Raji (cell line): Measurements from ENCODE around the gene TCERG1.

ENCODE experiments used
- POLR2A ChIP-seq: IDR thresholded peaks from 2 replicates; pipeline ENCODE4 v1.6.1; 2011; ENCODE audit warnings: low read depth, low read length, control low read depth; ENCODE audit not compliant: insufficient read depth

Gene TCERG1

DNA sequence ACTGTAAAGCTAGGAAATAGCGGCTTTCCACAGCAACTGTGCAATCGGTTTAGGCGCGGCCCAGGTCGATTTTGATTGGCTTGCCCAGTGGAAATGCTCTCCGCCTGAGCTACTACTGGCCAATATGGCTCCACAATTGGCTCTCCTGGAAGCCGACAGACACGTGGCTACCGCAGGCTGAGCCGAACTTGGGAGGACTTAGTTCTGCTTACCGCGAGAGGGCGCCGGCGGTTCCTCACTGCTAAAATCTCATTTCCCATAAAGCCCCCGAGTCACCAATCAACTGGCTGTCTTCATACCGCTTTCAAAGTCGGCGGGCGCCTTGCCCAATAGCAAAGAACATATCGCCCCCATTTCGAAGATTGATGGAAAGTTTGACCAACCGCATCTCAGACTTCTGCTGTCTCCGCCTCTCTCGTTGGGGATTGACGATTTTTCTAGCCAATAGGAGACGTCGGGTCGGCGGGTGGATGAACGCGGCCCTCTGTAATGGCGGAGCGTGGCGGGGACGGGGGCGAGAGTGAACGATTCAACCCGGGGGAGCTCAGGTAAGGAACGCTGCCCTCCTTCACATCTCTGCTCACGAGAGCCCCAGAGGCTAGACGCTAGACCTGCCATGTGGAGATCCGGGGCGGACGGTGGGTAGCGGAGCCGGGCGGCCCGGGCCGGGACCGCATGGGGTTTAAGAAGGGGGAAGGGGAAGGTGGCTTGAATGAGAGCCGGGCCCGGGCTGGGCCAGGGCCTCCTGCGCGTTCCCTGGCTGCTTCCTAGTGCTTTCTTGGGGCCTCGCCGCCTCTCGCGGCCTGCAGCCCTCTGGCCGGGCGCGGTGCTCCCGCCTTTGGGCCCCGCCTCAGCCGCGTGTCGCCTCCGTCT is at the start of gene TCERG1:
TCERG1 (plus strand) TSS at position 473 of the 873 bp plus-strand sequence; CDS start at position 490, 17 bp downstream.
- TF ChIP-seq POLR2A: peak; percentile 78

DNA sequence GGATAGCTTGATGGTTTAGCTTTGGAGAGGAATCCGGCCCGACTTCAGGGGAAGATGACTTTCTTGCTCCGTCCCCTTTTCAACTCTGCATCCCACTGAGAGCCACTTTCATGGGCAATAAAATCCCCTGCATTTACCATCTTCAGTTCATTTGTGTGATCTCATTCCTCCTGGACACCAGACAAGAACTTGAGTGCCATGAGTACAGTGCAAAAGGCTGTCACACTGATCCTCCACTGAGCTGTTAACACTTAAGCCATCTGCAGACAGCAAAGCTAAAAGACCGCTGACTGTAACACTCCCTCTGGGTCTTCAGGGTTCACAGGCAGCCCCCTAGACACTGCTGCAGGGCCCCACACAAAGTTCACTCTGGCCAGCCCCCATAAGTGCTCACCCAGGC is 48.3 kb upstream of the TCERG1 start:
- TF ChIP-seq POLR2A: no peak

DNA sequence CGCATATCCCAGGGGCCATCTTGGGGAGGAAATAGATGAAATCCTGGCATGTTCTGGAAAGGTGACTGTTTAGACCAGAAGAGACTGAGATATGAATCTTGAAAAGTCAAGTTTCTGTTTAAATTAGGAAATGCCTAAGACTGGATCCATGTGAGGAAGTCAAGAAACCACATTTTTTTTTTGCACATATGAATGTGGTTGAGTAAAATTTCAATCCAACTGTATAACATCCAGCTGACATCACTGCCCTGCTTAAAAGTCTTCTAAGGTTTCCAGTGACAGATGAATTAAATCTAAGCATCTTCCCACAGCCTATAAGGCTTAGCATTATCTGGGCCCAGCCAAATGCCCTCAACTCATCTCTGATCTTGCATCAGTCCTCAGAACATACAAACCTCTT is 47.7 kb upstream of the TCERG1 start:
- TF ChIP-seq POLR2A: no peak

DNA sequence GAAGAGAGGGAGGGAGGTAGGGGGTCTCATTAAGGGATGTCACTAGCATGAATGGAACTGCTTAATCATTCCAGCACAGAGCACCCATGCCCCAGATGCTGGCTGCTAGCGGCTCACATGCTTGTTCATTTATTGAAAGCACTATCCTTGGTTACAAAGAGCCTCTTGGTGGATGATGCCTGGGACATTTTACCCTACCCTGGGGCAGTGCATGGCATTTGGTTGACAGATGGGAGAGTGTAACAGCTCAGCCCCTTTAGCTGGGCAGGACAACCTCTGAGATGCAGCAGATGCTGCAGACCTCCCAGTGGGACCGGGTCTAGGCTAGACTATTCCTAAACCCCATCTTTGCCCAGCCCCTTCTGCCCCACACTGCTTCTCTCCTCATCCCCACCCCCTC is 46.9 kb upstream of the TCERG1 start:
- no peak for TF ChIP-seq POLR2A

DNA sequence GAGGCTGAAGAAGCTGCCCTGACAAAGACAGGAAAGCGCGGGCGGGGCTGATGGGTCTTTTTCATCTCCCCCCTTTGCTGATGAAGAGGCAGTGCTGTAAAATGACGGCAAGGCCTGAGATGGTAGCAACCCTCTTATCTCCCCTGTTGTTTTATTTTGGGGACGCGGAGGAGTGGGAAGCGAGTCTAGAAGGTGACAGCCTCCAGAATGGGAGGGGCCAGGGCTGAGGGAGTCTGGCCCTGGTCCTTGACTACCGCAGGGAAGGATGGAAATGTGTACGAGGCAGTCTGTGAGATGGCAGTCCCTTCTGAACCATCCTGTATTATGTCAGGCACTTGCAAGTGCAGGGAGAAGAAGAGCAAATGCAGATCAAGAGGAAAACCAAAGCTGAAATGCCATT is 46.1 kb upstream of the TCERG1 start:
- TF ChIP-seq POLR2A: no peak

DNA sequence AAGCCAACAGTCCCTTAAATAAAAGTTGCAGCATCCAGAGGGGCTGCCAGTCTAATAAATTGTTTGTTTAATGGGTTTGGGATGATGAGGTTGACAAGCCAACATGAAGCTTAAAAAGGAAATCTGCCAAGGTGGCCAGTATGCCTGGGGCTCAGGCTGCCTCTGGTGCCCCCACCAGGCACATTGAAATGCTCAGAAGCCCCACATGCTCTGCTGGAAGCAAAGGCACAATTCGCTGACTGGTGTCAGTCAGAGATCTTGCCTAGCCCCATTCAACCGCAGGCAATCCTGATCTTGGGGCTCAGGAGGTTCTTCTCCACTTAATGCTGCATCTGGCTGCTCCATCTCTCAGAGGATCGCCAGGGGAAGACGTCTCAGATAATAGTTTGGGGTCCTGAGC is 44.2 kb upstream of the TCERG1 start:
- TF ChIP-seq POLR2A: no peak

DNA sequence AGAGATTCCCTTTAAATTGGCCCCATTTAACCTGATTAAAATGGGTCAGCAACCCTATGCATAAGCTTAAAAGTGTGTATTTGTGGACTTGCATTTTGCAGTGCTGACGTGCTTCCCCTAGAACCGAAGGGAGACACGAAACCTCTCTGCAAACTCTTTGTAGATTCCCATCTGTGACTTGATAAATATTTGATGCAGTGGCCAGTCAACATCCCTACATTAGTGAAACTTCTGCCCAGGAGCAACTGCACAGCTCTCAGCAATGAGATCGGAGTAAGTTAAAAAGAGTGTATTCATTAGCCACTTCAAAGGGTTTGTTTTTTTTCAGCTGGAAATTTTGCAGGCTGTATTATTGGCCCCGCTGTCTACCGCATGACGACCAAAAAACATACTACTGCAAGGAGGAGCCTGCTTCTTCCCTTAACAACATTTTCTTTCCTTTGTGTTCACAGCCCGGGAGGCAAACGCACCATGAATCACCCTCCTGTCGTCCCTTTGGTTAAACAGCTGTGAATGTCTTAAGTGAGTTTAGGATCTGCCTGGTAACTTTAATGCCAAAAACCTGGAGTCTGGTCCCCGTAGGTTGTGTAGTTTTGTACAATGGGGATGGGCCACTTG is 38.0 kb upstream of the TCERG1 start:
- TF ChIP-seq POLR2A: no peak

DNA sequence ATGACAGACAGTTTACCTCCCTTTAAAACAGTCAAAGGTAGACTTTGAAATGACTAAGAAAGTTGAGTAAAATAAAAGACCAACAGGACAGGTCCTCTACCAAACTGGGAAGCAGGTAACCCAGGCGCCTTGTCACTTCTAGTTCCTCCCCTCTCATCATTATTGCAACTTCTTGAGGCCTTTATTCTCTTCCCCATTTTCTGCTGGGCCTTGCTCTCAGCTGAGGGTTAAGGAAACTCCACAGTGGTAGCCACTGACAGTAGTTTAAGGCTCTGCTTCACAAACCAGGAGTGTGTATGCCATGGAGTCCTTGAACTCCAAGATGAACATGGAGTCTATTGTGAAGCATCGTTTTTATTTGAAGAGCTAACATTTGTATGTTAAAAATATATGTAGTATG is 36.9 kb upstream of the TCERG1 start:
- TF ChIP-seq POLR2A: no peak

DNA sequence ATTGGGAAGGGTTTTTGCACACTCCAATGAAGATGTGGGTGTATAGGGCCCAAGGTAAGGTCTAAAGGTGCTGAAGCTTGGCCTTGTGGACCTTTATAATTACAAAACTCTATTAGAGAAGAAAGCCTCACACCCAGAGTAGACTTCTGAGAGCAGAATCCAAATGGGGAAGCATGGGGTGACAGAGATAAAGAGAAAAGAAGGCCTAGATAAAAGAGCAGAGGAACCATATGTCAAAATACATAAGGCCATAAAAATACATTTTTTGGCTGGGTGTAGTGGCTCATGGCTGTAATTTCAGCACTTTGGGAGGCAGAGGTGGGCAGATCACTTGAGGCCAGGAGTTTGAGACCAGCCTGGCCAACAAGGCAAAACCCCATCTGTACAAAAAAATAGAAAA is 27.4 kb upstream of the TCERG1 start:
- TF ChIP-seq POLR2A: no peak

DNA sequence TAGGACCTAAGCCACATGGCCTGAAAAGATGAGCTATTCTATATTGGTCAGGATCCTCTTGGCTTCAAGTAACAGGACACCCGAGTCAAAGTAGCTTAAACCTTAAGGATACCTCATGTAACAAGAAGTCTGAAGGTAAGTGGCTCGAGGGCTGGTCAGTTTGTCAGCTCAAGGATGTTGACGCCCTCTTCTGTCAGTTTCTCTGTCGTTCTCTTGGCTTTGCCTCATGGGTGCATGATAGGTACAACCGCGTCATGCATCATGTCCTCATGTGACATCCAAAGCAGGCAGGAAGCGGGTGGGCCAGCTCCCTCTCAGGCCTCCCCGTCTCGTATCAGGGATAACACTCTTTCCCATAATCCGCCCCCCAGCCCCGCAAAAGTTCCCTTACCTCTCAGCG is 22.1 kb upstream of the TCERG1 start:
- no peak for TF ChIP-seq POLR2A

DNA sequence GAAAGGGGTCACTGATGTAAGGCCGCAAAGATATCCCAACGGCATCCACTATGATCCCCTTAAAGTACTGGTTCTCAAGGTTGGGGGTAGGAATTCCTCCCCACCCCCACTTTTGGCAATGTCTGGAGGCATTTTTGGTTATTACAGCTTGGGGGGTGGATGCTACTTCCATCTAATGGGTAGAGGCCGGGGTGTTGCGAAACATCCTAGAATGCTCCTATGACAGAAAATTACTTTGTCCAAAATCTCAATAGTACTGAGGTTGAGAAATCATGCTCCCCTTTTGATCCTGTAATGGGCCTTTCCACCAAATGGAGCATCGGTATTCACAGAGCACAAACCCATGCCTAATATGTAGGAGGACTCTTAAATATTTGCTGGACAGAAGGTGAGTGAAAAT is 20.8 kb upstream of the TCERG1 start:
- no peak for TF ChIP-seq POLR2A

DNA sequence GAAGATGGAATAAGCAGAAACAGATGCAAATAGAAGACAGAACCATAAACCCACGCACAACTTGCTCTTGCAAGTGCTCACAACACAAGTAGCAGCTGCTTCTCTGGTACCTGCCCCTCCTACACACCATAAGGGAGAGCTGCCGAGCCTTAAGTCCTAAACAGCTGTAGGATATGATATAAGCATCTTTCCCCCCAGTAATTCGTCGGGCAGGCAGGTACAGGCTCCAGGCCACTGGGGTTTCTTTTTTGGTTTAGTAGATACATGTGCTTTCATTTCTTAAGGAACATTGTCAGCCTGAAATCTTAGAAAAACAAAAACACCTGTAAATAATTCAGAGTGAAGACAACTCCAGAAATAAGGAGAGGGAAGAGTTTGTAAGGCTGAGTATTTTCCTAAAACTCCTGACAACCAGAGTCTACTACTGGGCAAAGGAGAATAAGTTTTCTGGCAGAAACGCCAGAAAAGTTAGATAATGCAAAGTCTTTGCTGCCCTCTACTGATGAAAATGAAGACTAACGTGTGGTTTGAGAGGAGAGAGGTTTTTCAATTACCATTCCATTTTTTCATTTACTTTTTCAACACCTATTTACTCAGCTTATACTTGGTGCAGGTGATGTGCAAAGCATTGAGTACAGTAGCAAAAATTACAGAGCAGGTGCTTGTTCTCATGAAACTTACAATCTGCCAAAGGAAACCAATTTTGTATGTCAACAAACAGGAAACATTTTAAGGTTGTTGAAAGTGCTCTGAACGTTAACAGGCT is 20.1 kb upstream of the TCERG1 start:
- no peak for TF ChIP-seq POLR2A

DNA sequence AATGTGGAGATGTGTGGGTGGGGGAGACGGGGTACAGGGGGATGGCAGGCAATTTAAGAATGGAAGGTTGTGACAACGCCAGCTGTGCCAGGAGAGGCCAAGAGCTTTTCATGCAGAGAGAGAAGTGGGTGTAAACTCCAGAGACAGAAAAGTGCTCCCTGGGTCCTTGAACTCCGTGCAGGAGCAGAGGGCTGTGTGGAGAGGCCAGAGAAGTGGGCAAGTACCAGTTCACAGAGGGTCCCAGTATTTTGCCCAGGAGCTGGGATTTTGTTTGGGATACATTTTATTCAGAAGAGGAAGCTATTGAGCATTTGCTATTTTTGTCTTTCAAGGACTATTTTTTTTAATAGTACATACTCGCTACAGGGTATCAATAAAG is 19.5 kb upstream of the TCERG1 start:
- no peak for TF ChIP-seq POLR2A

DNA sequence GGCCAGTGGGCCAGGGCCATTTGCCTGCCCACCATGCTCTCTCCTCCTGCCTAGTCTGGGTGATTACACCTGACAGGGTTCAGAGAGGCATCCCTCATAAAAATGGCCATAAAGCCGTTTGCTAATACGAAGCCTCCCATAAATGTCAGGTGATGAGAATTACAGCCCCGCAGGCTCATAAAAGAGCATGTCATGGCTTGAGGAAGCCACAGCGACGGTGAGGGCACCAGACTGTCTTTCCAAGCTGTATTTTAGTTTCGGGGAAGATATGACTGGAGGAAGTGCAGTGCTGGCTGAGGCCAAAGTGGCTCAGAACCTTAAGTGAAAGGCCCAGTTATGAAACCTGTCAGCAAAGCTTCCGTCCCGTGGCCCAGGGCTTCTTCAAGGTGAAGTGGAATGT is 18.5 kb upstream of the TCERG1 start:
- TF ChIP-seq POLR2A: no peak

DNA sequence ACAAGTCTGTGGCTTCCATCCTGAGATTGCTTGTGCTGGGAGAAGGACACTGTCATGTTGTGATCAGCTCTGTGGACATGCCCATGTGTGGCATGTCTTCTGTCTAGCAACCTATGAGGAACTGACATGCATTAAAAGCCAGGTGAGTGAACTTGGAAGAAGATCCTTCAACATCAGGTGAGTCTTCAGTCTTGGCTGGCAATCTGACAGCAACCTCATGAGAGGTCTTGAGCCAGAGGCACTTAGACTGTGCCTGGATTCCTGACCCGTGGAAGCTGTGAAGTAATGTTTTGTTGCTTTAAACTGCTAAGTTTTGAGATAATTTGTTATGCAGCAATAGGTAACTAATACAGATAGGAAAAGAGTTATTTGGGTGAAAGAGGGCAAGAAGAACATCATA is 6.8 kb upstream of the TCERG1 start:
- TF ChIP-seq POLR2A: no peak

DNA sequence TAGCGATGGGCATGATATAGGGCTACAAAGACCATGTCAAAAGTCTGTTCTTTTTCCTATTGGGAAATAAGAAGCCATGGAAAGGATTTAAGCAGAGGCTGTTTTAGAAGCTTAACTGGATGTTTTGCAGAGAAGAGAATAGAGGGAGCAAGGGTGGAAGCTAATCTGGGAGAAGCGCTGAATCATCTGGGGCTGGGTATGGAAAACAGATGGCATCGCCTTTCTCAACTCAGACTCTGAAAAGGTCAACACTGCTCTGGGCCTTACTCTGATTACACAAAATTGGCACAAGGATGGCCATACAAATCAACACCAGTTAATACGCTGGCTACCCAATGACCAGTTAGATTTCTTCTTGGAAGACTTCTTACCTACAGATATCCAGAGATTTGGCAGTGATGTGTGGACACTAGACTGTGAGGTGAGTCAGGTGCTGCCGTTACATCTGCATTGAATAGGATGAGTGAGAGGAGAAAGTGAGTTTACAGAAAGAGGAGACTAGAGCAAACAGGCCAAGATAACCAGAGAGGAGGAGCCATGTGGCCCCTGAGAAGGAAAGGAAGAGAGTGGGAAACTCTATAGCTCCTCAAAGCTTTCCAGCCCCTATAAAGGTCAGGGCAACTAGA is 6.2 kb upstream of the TCERG1 start:
- no peak for TF ChIP-seq POLR2A

DNA sequence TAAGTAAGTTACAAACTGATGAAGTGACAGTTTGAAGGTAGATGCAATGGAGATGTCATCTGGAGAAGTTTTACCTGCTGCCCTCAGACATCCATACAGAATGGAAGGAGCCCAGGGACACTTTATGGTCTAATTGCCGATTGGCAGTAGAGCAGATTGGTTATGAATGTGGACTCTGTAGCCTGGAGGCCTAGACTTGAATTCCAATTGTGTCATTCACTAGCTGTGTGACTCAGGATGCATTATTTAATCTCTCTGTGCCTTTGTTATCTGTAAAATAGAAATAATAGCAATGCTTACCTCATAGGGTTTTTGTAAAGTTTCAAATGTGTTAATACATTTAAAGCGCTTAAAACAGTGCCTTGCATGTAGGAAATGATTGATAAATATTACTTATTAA is 5.2 kb upstream of the TCERG1 start:
- no peak for TF ChIP-seq POLR2A
